ENCODE measurements around the gene ZFP64.

DNA sequence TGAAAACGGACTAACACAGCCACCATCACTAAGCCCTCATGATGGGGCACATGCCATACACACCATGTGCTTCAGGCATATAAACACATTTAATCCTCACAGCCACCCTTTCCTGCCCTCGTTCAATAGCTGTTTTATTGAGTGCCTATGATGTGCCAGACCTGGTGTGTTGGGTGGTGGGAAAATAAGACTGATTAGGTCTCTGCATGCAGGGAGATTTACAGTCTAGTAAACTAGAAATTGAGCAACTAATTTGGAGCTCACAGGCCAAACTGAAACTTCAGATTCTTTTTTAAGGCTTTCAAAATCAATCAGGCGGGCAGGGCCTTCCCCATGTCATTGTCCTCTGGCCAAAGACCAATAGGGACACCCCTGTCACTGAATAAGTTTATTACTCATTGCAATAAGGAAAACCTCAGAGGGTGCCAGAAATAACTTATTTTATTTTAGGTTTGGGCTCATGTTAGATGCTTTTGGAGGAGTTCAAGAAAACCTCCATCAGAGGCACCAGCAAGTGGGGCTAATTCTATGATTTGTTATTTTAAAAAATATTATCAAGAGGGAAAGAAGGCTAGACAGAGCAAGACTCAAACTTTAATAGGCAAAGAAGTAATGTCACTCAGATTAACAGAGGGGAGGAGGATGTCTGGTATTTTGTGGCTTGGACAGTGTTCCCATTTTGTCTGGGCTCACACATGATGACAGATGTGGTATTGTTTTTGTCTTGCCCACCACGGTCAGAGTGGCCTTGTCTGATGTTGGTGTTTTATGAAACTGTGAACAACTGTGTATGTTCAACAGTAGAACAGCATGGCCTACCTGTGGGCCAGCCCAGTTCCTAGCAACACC is 12.0 kb downstream of the ZFP64 start:
- TF ChIP-seq, protein P1, sequence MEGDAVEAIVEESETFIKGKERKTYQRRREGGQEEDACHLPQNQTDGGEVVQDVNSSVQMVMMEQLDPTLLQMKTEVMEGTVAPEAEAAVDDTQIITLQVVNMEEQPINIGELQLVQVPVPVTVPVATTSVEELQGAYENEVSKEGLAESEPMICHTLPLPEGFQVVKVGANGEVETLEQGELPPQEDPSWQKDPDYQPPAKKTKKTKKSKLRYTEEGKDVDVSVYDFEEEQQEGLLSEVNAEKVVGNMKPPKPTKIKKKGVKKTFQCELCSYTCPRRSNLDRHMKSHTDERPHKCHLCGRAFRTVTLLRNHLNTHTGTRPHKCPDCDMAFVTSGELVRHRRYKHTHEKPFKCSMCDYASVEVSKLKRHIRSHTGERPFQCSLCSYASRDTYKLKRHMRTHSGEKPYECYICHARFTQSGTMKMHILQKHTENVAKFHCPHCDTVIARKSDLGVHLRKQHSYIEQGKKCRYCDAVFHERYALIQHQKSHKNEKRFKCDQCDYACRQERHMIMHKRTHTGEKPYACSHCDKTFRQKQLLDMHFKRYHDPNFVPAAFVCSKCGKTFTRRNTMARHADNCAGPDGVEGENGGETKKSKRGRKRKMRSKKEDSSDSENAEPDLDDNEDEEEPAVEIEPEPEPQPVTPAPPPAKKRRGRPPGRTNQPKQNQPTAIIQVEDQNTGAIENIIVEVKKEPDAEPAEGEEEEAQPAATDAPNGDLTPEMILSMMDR (conservative IDR thresholded peaks at IDR 0.05; ENCODE audit: low read depth, low read length), result no peak
- no peak for TF ChIP-seq EZH2 (IDR thresholded peaks at IDR 0.05; ENCODE audit: borderline replicate concordance, low read depth, low read length, poor library complexity, severe bottlenecking)
